Measurements from ENCODE around the gene CACNA1B. TPM values are rescaled to one million over a fixed set of nuclear protein-coding genes. Genes with fewer than 3 reads are reported as not detected.

Gene CACNA1B
- total and polyA plus RNA-seq, 2 of the 4 experiments (the other 2 are of a cell fraction), result 0.02 TPM; not detected in 1

DNA sequence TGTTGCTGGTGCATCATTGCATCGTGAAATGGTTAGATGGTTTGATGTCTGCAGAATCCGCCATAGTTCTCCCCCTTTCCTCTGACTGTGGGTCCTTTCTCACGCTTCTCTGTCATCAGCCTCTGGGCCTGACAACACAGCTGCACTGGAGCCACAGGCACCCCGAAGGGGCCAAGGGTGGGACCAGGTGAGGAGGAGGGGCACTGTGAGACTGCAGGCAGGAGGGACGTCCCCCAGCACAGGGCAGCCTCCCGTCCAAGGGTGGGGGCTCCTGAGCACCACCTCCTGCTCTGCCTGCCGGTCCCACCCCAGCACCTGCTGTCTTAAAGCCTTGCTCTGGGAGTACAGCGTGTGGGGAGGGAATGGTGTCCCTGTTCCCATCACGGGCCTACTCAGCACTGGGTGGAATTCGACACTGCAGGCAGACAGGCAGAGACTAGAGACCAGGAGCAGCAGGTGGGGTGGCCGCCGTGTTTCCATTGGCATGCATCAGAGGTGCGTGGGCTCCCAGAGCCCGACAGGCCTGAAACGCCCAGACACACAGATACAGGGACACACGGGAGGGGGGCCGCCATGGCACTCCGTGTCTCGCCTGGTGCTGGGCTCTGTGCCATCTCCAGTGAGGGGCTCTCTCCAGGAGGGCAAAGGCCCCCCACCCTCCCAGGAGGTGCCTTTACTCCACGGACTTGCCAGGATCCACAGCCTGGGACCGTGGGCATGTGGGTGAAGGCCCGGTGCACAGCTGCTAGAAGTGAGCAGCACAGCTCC is 15.0 kb downstream of the CACNA1B start:
- Histone ChIP-seq H3K23ac (ENCODE audit: low read depth, low read length) (no peak overlapping the region), H4K5ac (ENCODE audit: low read depth, low read length) (no peak overlapping the region), H4K20me1 (ENCODE audit: insufficient read depth, low read length) (no peaks in the 10 kb centered on the region), H3K9ac (ENCODE audit: low read depth, low read length) (no peak overlapping the region), H2AFZ (replicated peaks; ENCODE audit: low read length, poor library complexity) (no peak overlapping the region), H4K91ac (ENCODE audit: insufficient read depth, low read depth, low read length) (no peak overlapping the region), H2AK5ac (ENCODE audit: low read depth, low read length) (no peak overlapping the region), H2BK5ac (ENCODE audit: low read depth, low read length, poor library complexity, severe bottlenecking) (no peak overlapping the region), H3K18ac (ENCODE audit: low read depth, low read length) (no peak overlapping the region), H2BK120ac (ENCODE audit: low read depth, low read length) (no peak overlapping the region), H2BK15ac (ENCODE audit: low read depth, low read length) (no peak overlapping the region), H4K8ac (ENCODE audit: low read depth in 2 of 2, low read length in 2 of 2) (no peak overlapping the region), H3K4ac (ENCODE audit: low read depth, low read length) (no peak overlapping the region), H3K4me3 (ENCODE audit: insufficient read depth, low read depth, low read length) (no peak overlapping the region), H2BK20ac (ENCODE audit: low read depth, low read length) (no peak overlapping the region), H3K27me3 (ENCODE audit: control insufficient read depth, insufficient read depth, low read length) (no peaks in the 10 kb centered on the region), H3K9me3 (ENCODE audit: control insufficient read depth, insufficient read depth, low read length) (peaks cover 12% of the 10 kb centered on the region), H3K36me3 (ENCODE audit: control insufficient read depth, insufficient read depth, low read length) (no peaks in the 10 kb centered on the region), H3K27ac (ENCODE audit: insufficient read depth, low read length) (no peak overlapping the region), H3K14ac (replicated peaks; ENCODE audit: low read depth, low read length) (no peak overlapping the region), H2AK9ac (replicated peaks; ENCODE audit: low read depth, low read length, poor library complexity) (no peak overlapping the region), H3K4me2 (ENCODE audit: low read depth, low read length) (no peak overlapping the region), H3K4me1 (ENCODE audit: control insufficient read depth, insufficient read depth, low read length) (no peaks in the 10 kb centered on the region), H3K79me1 (ENCODE audit: low read depth in 1 of 2, low read length in 2 of 2) (no peaks in the 10 kb centered on the region), H3K9me1 (ENCODE audit: insufficient read depth, low read length) (no peaks in the 10 kb centered on the region), H3K56ac (ENCODE audit: extremely low read depth, insufficient read depth, low read length) (no peak overlapping the region)
- ATAC-seq (ENCODE audit: low read depth) (no peak), DNase-seq (no peak)
- WGBS, 2 experiments (ENCODE audit: extremely low coverage in 2 of 2, insufficient read length in 1 of 2), result 39% methylated on average over 6 of the region's 22 CpGs; no CpG with 5 or more reads in 1 of the 2 experiments
- CTCF ChIA-PET, result no interaction called here
- intact Hi-C loops (cut with micrococcal nuclease), result no loop called here
- dilution Hi-C loops (cut with HindIII; ENCODE audit: low sequenced_read_pairs, unreplicated experiment), result no loop called here
- in situ Hi-C loops (cut with MboI; ENCODE audit: low sequenced_read_pairs), result no loop called here
- no peak for TF ChIP-seq BHLHE40 (IDR thresholded peaks at IDR 0.05; ENCODE audit: low read depth, low read length)
- TF ChIP-seq RFX5 (IDR thresholded peaks at IDR 0.05; ENCODE audit: low read depth, low read length), result no peak
- TF ChIP-seq CTCF (conservative IDR thresholded peaks at IDR 0.05; ENCODE audit: low read depth, low read length), result no peak
- TF ChIP-seq NFE2L2 (IDR thresholded peaks at IDR 0.05; ENCODE audit: low read depth, low read length), result no peak
- TF ChIP-seq RAD21 (IDR thresholded peaks at IDR 0.05; ENCODE audit: low read length), result no peak
- no peak for TF ChIP-seq USF2 (IDR thresholded peaks at IDR 0.05; ENCODE audit: low read depth, low read length)
- BruUV-seq (replicated peaks), result no TSS peak
- POLR2A ChIA-PET (ENCODE audit: unreplicated experiment), result no interaction called here

All from IMR-90 (cell line).